Measurements from ENCODE around the gene SLAMF8.

Gene SLAMF8

GRCh38 chr1:159883134-159883533 lies 56.5 kb downstream of the SLAMF8 start:
- TF ChIP-seq CTCF (IDR thresholded peaks at IDR 0.05) = no peak

GRCh38 chr1:159884296-159884695 lies 57.6 kb downstream of the SLAMF8 start:
- no peak for TF ChIP-seq CTCF (IDR thresholded peaks at IDR 0.05)
